Measurements from ENCODE around the gene MYRFL.

Gene MYRFL

GRCh38 chr12:69900720-69901131 is 75.7 kb downstream of the MYRFL start:
- DNase-seq: peak; percentile 80

GRCh38 chr12:69901221-69901905 is 76.3 kb downstream of the MYRFL start:
- peak; percentile 76 for DNase-seq

GRCh38 chr12:69903548-69903947 is 78.5 kb downstream of the MYRFL start:
- DNase-seq: no peak

GRCh38 chr12:69904777-69905176 is 79.8 kb downstream of the MYRFL start:
- DNase-seq: peak; percentile 94

- no peak for DNase-seq
These were observed 80.8 kb downstream of the MYRFL start for GRCh38 chr12:69905801-69906200.

GRCh38 chr12:69906411-69907216 is 81.6 kb downstream of the MYRFL start:
- no peak for DNase-seq

GRCh38 chr12:69908203-69908602 is 83.2 kb downstream of the MYRFL start:
- DNase-seq: no peak

GRCh38 chr12:69910694-69911093 is 85.7 kb downstream of the MYRFL start:
- DNase-seq: no peak

- no peak for DNase-seq
These were observed 88.5 kb downstream of the MYRFL start for GRCh38 chr12:69913526-69913925.

GRCh38 chr12:69915964-69916363 is 90.9 kb downstream of the MYRFL start:
- DNase-seq: no peak

- DNase-seq: no peak
These were observed 91.7 kb downstream of the MYRFL start for GRCh38 chr12:69916544-69917235.

GRCh38 chr12:69918287-69918686 is 93.3 kb downstream of the MYRFL start:
- DNase-seq: no peak

GRCh38 chr12:69919495-69919894 is 94.5 kb downstream of the MYRFL start:
- no peak for DNase-seq

- no peak for DNase-seq
These were observed 96.8 kb downstream of the MYRFL start for GRCh38 chr12:69921831-69922230.

GRCh38 chr12:69922999-69923398 is 98.0 kb downstream of the MYRFL start:
- DNase-seq: no peak

- no peak for DNase-seq
These were observed 100.3 kb downstream of the MYRFL start for GRCh38 chr12:69925291-69925690.

GRCh38 chr12:69927164-69927563 is 102.1 kb downstream of the MYRFL start:
- DNase-seq: no peak

- DNase-seq: no peak
These were observed 104.1 kb downstream of the MYRFL start for GRCh38 chr12:69929125-69929524.

GRCh38 chr12:69929531-69929930 is 104.5 kb downstream of the MYRFL start:
- DNase-seq: peak; percentile 34

GRCh38 chr12:69931569-69931968 is 106.5 kb downstream of the MYRFL start:
- no peak for DNase-seq

- no peak for DNase-seq
These were observed 107.1 kb downstream of the MYRFL start for GRCh38 chr12:69932154-69932553.

- no peak for DNase-seq
These were observed 107.9 kb downstream of the MYRFL start for GRCh38 chr12:69932676-69933552.

- no peak for DNase-seq
These were observed 109.0 kb downstream of the MYRFL start for GRCh38 chr12:69934011-69934410.
